Measurements from ENCODE around the gene H2AZ2.

GRCh38 chr7:44893710-44894234 is 45.9 kb upstream of the H2AZ2 start:
- no peak for TF ChIP-seq CTCF (IDR thresholded peaks at IDR 0.05; ENCODE audit: low read depth, low read length)
- no peak for TF ChIP-seq MYC (IDR thresholded peaks at IDR 0.05; ENCODE audit: low read depth, low read length)
- no peak for TF ChIP-seq POLR2A (IDR thresholded peaks at IDR 0.05; ENCODE audit: extremely low read depth, insufficient read length)
